Suppressor macrophage treated with lipopolysaccharide for 4 hours (primary cell): ENCODE data around the gene TRIM23.

Source experiments
- DNase-seq: peaks from one replicate; pipeline ENCODE4 v3.0.0-alpha.2; 2020

TRIM23 gene

DNA sequence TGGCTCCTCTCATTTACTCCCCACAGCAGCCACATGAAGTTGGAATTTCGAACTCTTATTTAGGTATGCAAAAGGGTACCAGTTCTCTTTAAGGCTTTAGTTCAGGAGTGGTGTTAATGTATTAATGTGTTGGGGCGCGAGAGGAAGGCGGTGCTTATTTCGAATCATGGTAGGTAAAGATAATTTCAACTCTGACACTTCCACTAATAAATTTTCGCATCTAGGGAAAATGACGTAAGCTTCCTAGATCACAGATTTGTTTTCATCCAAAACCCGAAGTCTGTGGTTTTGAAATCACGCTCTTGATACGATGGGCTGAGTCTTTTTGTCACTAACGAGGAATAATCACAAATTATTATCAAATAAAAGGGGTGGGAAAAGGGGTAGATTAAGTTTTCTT lies 60.4 kb downstream of the TRIM23 start:
- peak; percentile 14 for DNase-seq

DNA sequence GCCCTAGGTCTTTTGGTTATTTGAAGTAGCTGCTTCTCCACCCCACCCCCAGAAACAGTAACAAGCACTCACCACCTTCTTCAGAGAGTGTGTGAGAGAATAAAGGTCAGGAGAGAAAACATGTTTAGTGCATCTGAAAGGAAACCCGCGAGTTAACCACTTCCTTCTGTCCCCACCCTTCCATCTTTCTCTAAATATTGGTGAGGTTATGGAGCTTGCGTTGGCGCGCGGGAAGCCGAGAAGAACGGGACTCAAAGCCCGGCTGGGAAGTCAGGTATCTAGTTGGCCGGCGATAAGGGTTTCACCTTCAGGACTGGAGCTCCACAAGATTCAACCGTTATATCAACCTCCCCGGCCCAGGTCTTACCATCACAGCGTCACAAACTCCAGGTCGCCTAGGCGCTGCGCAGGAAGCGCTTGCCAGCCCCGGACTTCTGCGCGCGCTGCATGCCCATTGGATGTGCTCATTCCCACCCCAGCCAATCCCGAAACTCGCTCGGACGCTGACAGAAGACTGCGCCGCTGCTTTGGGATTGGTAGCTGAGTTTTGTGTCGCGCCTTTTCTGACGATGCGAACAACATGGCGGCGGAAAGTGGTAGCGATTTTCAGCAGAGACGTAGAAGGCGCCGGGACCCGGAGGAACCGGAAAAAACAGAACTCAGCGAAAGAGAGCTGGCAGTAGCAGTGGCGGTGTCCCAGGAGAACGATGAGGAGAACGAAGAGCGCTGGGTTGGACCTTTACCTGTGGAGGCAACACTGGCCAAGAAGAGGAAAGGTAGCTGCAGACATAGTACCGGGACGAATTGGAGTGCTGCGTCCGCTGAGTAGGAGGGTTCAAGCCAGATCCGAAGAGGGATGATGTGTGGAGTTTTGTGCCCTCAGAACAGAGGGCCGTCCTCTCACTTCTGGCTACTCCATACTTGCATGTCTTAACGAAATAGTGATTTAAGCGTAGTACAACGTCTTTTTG lies 61.1 kb downstream of the TRIM23 start, which contains the start of the genes CENPK and PPWD1:
TSS of gene CENPK (minus strand) at position 438 of the 971 bp plus-strand sequence. CDS start 8,261 bp downstream, outside the sequence.
TSS of gene PPWD1 (plus strand) at position 566 of the 971 bp plus-strand sequence. CDS start at position 581, 15 bp downstream.
- peak; percentile 95 for DNase-seq

DNA sequence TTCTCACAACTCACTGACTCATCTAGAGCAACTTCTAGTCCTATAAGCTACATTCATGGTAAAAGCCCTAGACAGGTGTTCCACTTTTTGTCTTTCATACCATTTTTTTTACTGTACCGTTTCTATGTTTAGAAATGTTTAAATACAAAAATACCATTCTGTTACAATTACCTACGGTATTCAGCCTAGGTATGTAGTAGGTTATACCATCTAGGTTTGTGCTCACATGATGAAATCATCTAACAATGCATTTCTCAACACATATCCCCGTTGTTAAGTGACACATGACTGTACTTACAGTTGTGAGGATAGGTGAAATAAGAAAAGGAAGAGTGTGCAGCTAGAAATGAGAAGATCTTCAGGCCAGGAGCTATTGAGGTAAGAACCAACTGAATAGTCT lies 67.4 kb downstream of the TRIM23 start:
- DNase-seq, result no peak

GRCh38 chr5:65556181-65556580 lies 68.0 kb downstream of the TRIM23 start:
- DNase-seq, result no peak

DNA sequence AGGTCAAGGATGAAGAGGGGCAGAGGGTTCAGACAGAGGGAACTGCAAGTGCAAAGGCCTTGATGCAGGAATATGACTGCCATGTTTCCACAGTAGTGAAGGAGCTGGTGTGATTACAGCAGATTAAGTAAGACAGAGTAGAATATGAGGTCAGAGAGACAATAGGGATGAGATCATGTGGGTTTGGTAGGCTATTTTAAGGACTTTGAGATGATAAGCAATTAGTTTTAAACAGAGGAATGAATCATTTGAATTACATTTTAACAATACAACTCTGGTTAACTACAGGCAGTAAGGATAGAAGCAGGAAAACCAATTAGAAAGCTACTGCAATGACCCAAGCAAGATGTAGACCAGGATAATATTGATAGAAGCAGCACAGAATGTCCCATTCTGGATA lies 68.8 kb downstream of the TRIM23 start:
- no peak for DNase-seq

DNA sequence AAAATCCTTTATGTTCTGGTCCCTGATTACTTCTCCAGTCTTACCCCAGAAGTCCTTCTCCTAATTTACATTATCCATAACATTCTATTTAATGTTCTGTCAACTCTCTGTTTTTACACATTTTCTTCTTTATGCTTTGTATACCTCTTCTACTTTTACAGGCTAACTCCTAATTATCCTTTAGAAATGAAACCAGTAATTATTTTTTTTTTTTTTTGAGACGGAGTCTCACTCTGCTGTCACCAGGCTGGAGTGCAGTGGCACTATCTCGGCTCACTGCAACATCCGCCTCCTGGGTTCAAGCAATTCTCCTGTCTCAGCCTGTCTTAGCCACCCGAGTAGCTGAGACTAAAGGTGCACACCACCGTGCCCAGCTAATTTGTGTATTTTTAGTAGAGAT lies 70.2 kb downstream of the TRIM23 start:
- no peak for DNase-seq

DNA sequence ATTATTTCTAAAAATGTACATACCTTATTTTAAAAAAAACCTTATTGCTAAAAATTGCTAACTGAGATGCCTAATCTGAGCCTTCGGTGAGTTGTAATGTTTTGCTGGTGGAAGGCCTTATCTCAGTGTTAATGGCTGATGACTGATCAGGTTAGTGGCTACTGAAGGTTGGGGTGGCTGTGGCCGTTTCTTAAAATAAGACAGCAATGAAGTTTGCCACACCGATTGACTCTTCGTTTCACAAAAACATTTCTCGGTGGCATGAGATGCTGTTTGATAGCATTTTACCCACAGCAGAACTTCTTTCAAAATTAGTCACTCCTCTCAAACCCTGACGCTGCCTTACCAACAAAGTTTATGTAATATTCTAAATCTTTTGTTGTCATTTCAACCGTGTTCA lies 75.9 kb downstream of the TRIM23 start:
- DNase-seq, result no peak

GRCh38 chr5:65546141-65546540 lies 78.0 kb downstream of the TRIM23 start:
- DNase-seq, result no peak

DNA sequence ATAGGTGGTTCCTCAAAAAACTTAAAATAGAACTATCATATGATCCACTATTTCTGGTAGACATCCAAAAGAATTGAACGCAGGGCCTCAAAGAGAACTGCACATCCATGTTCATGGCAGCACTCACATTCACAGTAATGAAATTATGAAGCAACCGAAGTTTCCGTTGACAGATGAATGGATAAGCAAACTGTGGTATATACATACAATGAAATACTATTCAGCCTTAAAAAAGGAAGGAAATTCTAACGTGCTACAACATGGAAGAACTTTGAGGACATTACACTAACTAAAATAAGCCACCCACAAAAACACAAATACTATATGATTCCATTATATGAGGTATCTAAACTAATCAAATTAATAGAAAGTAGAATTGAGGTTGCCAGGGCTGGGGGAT lies 79.7 kb downstream of the TRIM23 start:
- no peak for DNase-seq

- no peak for DNase-seq
These were observed 84.3 kb downstream of the TRIM23 start for GRCh38 chr5:65539827-65540226.
